ENCODE data around the gene HES5.

Gene HES5

GRCh38 chr1:2538872-2539271 lies 8.8 kb upstream of the HES5 start:
- H3K4me3 ChIP-seq (ENCODE audit: control insufficient read depth, low read depth, low read length) = no peak overlapping the region
- DNase-seq (ENCODE audit: low read depth) = no peak
- TF ChIP-seq CTCF (conservative IDR thresholded peaks at IDR 0.05; ENCODE audit: control insufficient read depth, insufficient read depth, low read depth, low read length) = no peak

GRCh38 chr1:2538376-2538775 lies 8.3 kb upstream of the HES5 start:
- TF ChIP-seq CTCF (conservative IDR thresholded peaks at IDR 0.05; ENCODE audit: control insufficient read depth, insufficient read depth, low read depth, low read length) = no peak
- DNase-seq (ENCODE audit: low read depth) = no peak
- no peak overlapping the region for H3K4me3 ChIP-seq (ENCODE audit: control insufficient read depth, low read depth, low read length)

GRCh38 chr1:2537784-2538115 lies 7.7 kb upstream of the HES5 start:
- TF ChIP-seq CTCF (conservative IDR thresholded peaks at IDR 0.05; ENCODE audit: control insufficient read depth, insufficient read depth, low read depth, low read length) = no peak
- no peak overlapping the region for H3K4me3 ChIP-seq (ENCODE audit: control insufficient read depth, low read depth, low read length)
- DNase-seq (ENCODE audit: low read depth) = no peak

- no peak overlapping the region for H3K4me3 ChIP-seq (ENCODE audit: control insufficient read depth, low read depth, low read length)
- TF ChIP-seq CTCF (conservative IDR thresholded peaks at IDR 0.05; ENCODE audit: control insufficient read depth, insufficient read depth, low read depth, low read length) = no peak
These were observed 5.9 kb upstream of the HES5 start for GRCh38 chr1:2535981-2536380.

GRCh38 chr1:2535455-2535854 lies 5.4 kb upstream of the HES5 start:
- DNase-seq (ENCODE audit: low read depth) = no peak
- H3K4me3 ChIP-seq (ENCODE audit: control insufficient read depth, low read depth, low read length) = no peak overlapping the region
- TF ChIP-seq CTCF (conservative IDR thresholded peaks at IDR 0.05; ENCODE audit: control insufficient read depth, insufficient read depth, low read depth, low read length) = no peak

More at GRCh38 chr1:2535981-2536380, 5.9 kb upstream of the HES5 start:
- no peak for DNase-seq (ENCODE audit: low read depth)

- no peak for TF ChIP-seq CTCF (conservative IDR thresholded peaks at IDR 0.05; ENCODE audit: control insufficient read depth, insufficient read depth, low read depth, low read length)
- peak; percentile 61 for DNase-seq (ENCODE audit: low read depth)
- H3K4me3 ChIP-seq (ENCODE audit: control insufficient read depth, low read depth, low read length) = no peak overlapping the region
These were observed 4.8 kb upstream of the HES5 start for GRCh38 chr1:2534687-2535441.

GRCh38 chr1:2534315-2534686 lies 4.2 kb upstream of the HES5 start:
- no peak for TF ChIP-seq CTCF (conservative IDR thresholded peaks at IDR 0.05; ENCODE audit: control insufficient read depth, insufficient read depth, low read depth, low read length)
- DNase-seq (ENCODE audit: low read depth) = no peak
- H3K4me3 ChIP-seq (ENCODE audit: control insufficient read depth, low read depth, low read length) = no peak overlapping the region

Data from fibroblast of mammary gland (primary cell).